ENCODE results near the gene C19orf81.

Gene C19orf81

DNA sequence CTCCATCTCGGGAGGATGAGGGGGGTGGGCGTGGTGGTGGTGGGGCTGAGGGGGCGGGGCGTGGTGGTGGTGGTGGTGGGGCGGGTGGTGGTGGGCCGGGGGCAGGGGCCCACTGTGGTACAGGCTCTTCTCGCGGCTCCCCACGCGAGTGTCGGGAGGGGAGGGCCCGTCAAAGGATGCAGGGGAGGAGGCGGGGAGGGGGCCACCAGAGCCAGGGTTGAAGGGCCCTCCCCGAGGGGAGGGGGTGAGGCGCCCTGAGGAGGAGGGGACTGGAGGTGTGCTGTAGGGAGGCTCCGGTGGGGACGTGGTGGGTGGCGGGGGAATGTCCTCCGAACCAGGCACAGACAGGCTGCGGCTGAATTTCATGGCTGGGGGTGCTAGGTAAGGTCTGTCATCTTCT, 19.6 kb downstream of the C19orf81 start:
- no peaks in the 10 kb centered on the region for H3K9me3 Mint-ChIP-seq
- H3K36me3 Mint-ChIP-seq (ENCODE audit: low read depth) = no peaks in the 10 kb centered on the region
- H3K27me3 Mint-ChIP-seq = peaks cover 79% of the 10 kb centered on the region
- no peak overlapping the region for H3K4me3 Mint-ChIP-seq
- H3K27ac Mint-ChIP-seq = no peak overlapping the region
- no peaks in the 10 kb centered on the region for H3K4me1 Mint-ChIP-seq (ENCODE audit: low read depth)
- intact Hi-C loops (cut with micrococcal nuclease) = loop anchor here (1.0 kb wide), 1 partner anchor 114 kb away; no protein-coding TSS in a partner anchor

DNA sequence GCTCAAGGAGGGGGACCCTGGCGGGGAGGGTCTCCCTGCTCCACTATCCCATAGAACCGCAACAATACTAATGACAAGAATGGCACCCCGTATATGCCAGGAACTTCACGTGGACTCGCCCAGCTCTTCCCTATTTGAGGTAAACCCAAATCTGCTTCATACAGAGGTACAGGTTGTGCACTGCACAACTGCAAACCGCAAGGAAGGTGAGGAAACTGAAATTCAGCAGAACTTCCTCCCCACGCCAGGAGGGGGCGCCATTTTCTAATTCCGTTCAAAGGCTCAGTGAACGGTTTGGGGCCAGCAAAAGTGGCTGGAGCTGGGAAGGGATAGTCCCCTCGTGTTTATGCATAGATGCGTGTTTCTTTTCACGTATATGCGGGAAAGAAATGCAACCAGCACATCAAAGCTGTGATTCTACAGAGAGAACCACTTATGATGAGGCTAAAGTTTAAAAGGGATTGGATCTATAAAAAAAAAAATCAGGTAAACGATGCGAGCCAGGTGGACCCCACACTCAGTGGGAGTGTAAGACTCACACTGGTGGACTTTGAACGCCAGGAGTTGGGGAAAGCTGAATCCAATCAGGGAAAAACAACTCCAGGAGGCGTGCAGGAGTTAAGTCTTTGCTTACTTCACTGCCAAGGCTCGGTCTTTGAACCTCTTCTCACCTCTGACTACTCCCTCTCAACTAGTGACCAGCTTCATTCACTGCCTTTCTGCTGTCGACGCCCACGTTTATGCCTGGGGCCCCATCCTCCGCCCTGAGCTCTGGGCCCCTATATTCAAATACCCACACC, 20.3 kb downstream of the C19orf81 start:
- Mint-ChIP-seq H3K4me3 (no peak overlapping the region), H3K27me3 (peaks cover 79% of the 10 kb centered on the region), H3K27ac (no peak overlapping the region), H3K4me1 (ENCODE audit: low read depth) (no peaks in the 10 kb centered on the region), H3K36me3 (ENCODE audit: low read depth) (no peaks in the 10 kb centered on the region), H3K9me3 (no peaks in the 10 kb centered on the region)
- intact Hi-C loops (cut with micrococcal nuclease) = loop anchor here (1.0 kb wide), 1 partner anchor 114 kb away; no protein-coding TSS in a partner anchor

DNA sequence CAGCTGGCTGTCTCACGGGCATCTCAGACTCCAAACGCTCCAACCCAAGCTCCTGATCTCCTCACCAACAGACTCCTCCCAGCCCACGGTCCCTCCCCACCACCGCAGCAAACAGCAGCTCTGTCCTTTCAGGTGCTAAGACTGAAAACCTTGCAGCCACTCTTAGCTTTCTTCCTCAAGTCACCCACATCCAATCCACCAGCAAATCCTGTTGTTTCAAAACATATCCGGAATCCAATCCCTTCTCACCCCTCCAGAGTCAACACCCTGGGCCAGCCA, 20.8 kb downstream of the C19orf81 start:
- intact Hi-C loops (cut with micrococcal nuclease) = no loop called here
- no peaks in the 10 kb centered on the region for H3K36me3 Mint-ChIP-seq (ENCODE audit: low read depth)
- H3K27ac Mint-ChIP-seq = no peak overlapping the region
- H3K4me3 Mint-ChIP-seq = no peak overlapping the region
- no peaks in the 10 kb centered on the region for H3K9me3 Mint-ChIP-seq
- H3K27me3 Mint-ChIP-seq = peaks cover 75% of the 10 kb centered on the region
- H3K4me1 Mint-ChIP-seq (ENCODE audit: low read depth) = no peaks in the 10 kb centered on the region

DNA sequence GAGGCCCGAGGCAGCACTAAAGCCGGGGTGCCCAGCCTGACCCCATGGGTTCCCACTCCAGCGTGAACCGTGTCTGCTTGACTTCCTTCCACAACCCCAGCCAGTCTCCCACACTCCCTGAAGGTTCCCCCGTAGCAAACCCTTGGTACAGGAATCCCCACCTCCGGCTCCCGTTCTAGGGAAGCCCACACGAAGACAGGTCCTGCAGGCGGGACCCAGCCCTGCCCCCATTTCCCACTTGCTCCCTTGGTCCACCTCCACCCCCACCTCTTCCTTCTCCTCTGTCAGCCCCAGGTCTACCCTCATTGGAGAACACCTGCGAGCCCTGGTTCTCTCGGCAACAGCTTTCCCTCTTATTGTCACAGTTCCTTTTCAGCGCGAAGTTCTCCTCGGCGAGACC, 23.9 kb downstream of the C19orf81 start:
- Mint-ChIP-seq H3K9me3 (no peaks in the 10 kb centered on the region), H3K4me1 (ENCODE audit: low read depth) (no peaks in the 10 kb centered on the region), H3K27me3 (peaks cover 69% of the 10 kb centered on the region), H3K4me3 (no peak overlapping the region), H3K27ac (no peak overlapping the region), H3K36me3 (ENCODE audit: low read depth) (no peaks in the 10 kb centered on the region)
- intact Hi-C loops (cut with micrococcal nuclease) = no loop called here

DNA sequence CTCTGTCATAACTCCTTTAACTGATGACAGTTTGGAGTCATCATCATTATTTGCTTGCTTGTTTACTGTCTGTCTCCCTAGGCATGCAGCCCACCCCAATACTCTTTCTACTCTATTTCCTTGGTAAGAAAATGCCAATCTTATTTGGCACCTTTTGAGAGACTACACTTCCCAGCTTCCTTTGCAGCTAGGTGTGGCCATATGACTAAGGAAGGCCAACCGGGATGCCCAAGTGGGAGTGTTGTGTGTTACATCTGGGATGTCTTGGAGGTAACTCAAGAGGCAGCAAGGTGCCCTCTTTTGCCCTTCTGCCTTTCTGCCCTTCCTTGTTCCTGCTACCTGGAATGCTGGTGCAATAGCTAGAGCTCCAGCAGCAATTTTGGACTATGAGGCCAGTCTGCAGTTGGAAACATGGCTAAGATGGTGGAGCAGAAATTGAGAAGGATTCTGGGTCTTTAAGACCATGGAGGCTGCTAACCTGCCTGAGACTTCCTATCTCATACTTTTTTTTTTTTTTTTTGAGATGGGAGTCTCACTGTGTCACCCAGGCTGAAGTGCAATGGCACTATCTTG, 27.5 kb downstream of the C19orf81 start:
- no peaks in the 10 kb centered on the region for H3K36me3 Mint-ChIP-seq (ENCODE audit: low read depth)
- no peak overlapping the region for H3K27ac Mint-ChIP-seq
- peaks cover 14% of the 10 kb centered on the region for H3K9me3 Mint-ChIP-seq
- H3K27me3 Mint-ChIP-seq = peaks cover 61% of the 10 kb centered on the region
- H3K4me1 Mint-ChIP-seq (ENCODE audit: low read depth) = peaks cover 13% of the 10 kb centered on the region
- intact Hi-C loops (cut with micrococcal nuclease) = no loop called here
- H3K4me3 Mint-ChIP-seq = no peak overlapping the region

DNA sequence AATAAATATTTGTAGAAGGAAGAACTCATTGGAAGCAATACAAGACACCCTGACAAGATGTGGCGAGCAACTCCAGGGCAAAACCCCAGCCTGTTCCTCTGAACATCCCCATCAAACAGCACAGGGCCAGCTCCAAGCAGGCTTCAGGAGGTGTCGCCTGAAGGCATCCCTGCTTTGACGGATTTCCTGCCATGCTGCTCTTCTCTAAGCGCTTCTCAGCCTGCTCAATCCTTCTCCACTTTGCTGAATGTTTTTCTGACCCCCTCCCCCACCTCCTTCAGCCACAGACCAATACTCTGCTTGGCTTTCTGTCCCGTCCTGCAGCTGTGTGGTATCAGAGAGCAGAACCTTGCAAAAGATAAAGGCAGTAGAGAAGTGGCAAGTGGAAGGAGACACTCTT, 28.4 kb downstream of the C19orf81 start:
- peaks cover 60% of the 10 kb centered on the region for H3K27me3 Mint-ChIP-seq
- H3K27ac Mint-ChIP-seq = peak overlapping the region; percentile 59
- H3K36me3 Mint-ChIP-seq (ENCODE audit: low read depth) = no peaks in the 10 kb centered on the region
- H3K4me3 Mint-ChIP-seq = no peak overlapping the region
- intact Hi-C loops (cut with micrococcal nuclease) = no loop called here
- peaks cover 13% of the 10 kb centered on the region for H3K4me1 Mint-ChIP-seq (ENCODE audit: low read depth)
- peaks cover 14% of the 10 kb centered on the region for H3K9me3 Mint-ChIP-seq

DNA sequence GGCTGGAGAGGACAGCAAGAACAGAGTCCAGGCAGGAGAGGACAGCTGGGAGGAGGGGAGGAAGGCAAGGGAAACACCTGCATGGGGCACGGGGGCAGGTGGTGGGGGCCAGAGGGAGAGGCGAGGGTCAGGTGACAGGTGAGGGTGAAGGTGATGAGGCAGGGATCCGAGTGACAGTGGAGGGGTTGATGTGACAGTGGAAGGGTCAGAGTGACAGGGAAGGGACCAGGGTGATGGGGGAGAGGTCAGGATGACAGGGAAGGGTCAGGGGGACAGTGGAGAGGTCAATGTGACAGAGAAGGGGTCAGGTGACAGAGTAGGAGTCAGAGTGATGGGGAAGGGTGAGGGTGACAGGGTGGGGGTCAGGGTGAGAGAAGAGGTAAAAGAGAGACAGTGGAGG, 29.1 kb downstream of the C19orf81 start:
- no peaks in the 10 kb centered on the region for H3K36me3 Mint-ChIP-seq (ENCODE audit: low read depth)
- intact Hi-C loops (cut with micrococcal nuclease) = no loop called here
- H3K27ac Mint-ChIP-seq = peak overlapping the region; percentile 59
- H3K27me3 Mint-ChIP-seq = peaks cover 54% of the 10 kb centered on the region
- H3K9me3 Mint-ChIP-seq = peaks cover 14% of the 10 kb centered on the region
- H3K4me3 Mint-ChIP-seq = no peak overlapping the region
- peaks cover 13% of the 10 kb centered on the region for H3K4me1 Mint-ChIP-seq (ENCODE audit: low read depth)

DNA sequence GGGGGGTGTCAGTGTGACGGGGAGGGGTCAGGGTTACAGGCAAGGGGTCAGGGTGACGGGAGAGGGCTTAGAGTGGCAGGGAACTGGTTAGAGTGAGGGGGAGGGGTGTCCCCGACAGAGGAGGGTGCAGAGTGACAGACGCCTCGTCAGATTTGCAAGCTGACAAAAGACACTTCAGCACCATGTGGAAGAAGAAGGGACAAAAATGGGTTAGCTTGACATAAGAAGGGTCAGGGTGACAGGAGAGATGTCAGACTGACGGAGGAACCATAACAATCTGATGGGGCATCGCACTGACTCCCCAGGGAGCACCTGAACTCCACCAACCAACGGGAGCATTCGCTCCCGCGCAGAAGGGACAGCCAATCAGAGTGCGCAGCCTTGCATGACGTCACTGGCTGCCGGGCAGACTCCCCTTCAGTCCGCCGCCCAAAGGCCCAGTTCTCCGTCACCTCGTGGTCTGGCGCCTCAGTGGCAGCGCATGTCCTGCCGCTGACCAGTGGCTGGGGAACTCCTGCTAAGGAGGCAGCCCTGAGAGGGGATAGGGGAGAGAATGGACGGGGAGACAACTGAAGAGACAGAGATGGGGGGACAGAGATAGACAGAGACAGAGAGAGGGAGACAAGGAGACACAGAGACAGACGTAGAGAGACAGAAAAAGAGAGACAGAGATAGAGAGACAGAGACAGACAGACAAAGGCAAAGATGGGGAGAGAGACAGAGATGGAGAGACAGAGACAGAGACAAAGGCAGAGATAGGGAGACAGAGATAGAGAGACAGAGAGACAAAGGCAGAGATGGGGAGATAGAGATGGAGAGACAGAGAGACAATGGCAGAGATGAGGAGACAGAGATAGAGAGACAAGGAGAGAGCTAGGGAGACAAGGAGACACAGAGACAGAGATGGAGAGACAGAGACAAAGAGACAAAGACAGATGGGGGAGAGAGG, 30.2 kb downstream of the C19orf81 start:
- Mint-ChIP-seq H3K36me3 (ENCODE audit: low read depth) (no peaks in the 10 kb centered on the region), H3K27ac (peak overlapping the region; percentile 76), H3K4me3 (no peak overlapping the region), H3K4me1 (ENCODE audit: low read depth) (peaks cover 13% of the 10 kb centered on the region), H3K9me3 (peaks cover 14% of the 10 kb centered on the region), H3K27me3 (peaks cover 48% of the 10 kb centered on the region)
- intact Hi-C loops (cut with micrococcal nuclease) = no loop called here

DNA sequence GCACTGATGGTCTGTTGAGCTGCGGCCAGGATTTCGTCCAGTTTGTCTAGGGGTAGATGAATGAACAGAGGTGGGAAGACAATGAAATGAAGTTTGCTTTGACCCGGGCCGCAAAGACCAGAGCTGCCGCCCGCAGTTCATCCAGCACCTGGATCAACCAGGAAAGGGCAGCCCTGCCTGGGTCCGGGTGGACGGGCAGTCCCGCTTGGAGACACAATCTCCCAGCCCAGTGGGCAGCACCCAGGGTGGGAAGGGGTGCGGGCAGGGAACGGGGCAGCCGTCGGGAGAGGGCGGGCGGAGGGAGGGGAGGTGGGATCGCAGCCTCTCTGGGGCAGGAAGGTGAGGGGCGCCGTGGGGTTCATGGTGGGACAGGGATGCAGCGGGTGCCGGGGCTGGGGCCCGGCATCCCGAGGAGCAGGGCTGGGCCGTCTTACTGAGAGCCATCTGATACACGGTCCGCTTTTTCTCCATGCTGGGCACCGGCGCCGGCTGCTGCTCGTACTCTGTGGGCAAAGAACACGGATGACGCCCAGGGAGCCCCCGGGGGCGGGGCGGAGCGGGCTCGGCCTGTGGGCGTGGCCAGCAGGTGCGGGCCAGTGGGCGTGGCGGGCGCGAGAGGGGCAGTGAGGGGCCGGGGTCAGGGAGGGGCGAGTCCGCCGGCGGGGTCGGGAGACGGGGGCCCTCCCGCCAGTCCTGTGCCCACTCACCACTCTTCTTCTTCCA, 37.2 kb downstream of the C19orf81 start:
- intact Hi-C loops (cut with micrococcal nuclease) = no loop called here
- H3K27me3 Mint-ChIP-seq = peaks cover 56% of the 10 kb centered on the region

DNA sequence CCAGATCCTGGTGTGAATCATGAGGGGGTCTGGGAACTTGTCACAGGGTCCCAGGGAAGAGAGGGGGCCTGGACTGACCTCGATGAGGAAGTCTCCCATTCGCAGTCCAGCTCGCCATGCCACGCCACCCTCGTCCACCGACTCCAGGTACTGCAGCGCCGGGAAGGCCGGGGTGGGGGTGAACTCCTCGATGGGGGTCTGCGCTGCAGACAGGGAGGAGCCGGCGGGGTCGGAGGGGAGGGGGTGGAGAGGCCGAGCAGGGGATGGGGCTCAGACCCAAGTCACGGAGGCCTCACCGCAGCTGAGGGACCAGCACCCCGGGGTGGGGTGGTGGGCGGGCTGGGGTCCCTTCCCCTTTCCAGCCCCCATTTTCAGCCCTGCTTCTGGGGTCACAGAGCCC, 39.5 kb downstream of the C19orf81 start:
- Mint-ChIP-seq H3K4me3 (no peak overlapping the region), H3K9me3 (no peaks in the 10 kb centered on the region), H3K4me1 (ENCODE audit: low read depth) (no peaks in the 10 kb centered on the region), H3K36me3 (ENCODE audit: low read depth) (no peaks in the 10 kb centered on the region), H3K27ac (no peak overlapping the region), H3K27me3 (peaks cover 68% of the 10 kb centered on the region)
- intact Hi-C loops (cut with micrococcal nuclease) = no loop called here

More for the DNA sequence above, 37.2 kb downstream of the C19orf81 start:
- Mint-ChIP-seq H3K4me3 (no peak overlapping the region), H3K4me1 (ENCODE audit: low read depth) (no peaks in the 10 kb centered on the region), H3K9me3 (no peaks in the 10 kb centered on the region), H3K36me3 (ENCODE audit: low read depth) (no peaks in the 10 kb centered on the region), H3K27ac (no peak overlapping the region)

DNA sequence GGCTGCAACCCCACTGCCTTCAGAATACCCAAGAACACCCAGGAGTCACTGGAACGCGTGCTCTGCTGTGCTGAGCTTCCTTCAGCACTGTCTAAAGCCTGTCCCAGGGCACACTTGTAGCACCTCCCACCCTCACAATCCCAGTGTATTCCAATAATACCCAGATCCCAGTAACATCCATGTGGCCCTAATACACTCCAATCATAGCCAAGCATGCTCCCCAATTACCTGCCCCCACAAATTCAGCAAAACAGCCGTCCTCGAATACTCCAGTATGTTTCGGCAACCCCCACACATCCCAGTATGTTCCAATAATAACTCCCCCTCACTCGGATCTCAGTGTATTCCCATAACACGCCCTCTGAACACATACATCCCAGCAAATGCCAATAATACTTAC, 41.2 kb downstream of the C19orf81 start:
- intact Hi-C loops (cut with micrococcal nuclease) = no loop called here
- Mint-ChIP-seq H3K4me1 (ENCODE audit: low read depth) (no peaks in the 10 kb centered on the region), H3K4me3 (no peak overlapping the region), H3K36me3 (ENCODE audit: low read depth) (no peaks in the 10 kb centered on the region), H3K27ac (no peak overlapping the region), H3K27me3 (peaks cover 62% of the 10 kb centered on the region), H3K9me3 (no peaks in the 10 kb centered on the region)

DNA sequence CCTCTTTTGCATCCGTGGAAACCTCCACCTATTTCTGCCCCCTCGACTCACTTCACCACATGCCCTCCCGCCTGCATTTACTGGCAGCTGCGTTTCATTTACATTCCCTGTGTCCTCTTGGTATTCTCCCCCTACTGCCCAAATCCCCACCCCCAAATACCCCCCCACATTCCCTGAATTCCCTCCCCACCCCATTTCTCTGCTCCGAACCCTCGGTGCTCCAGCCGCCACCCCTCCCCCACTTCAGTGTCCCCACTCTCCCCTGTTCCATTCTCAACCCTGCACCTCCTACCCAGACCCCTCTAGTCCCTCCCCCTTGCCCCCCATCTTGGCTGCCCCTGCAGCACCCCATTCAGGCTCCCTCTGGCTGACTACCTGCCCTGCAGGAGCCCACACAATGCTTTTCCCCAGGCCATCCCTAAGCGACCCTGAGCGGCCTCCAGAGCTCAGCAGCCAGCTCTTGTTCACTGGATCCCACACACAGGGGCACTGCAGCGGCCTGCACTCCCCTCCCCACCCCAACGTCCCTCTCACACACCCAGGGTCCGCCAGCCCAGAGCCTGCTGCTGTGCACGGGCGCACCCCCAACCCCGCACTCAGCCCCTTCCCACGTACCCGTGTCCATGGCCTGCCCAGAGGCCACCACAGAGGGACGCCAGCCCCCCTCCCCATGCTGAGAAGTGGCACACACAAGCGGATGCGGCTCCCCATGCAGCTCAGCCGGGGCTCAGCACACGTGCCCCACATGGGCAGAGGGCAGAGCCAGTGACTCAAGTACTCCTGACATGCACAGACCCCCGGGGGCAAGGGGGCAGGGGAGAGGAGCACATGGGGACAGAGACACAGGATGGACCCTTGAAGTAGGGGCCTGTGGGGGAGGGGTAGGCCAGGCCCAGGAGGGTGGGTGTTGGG, 44.1 kb downstream of the C19orf81 start:
- Mint-ChIP-seq H3K4me1 (ENCODE audit: low read depth) (no peaks in the 10 kb centered on the region), H3K36me3 (ENCODE audit: low read depth) (no peaks in the 10 kb centered on the region), H3K4me3 (no peak overlapping the region), H3K27ac (no peak overlapping the region), H3K27me3 (peaks cover 67% of the 10 kb centered on the region), H3K9me3 (no peaks in the 10 kb centered on the region)
- intact Hi-C loops (cut with micrococcal nuclease) = no loop called here

DNA sequence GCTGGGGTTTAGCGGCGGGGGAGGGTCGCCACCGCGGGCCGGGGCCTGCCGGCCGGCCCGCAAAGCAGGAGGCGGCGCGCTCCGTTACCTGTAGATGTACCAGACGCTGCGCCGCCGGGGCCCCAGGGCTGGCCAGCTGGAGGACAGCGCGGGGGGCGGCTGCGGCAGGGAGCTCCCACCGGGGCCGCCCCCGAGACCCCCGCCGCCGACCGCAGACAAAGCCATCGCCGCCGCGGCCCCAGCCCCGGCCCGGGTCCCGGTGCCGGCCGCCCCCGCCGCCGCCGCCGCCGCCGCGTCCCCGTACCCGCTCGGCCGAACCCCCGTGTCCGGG, 45.5 kb downstream of the C19orf81 start:
- Mint-ChIP-seq H3K4me1 (ENCODE audit: low read depth) (no peaks in the 10 kb centered on the region), H3K27ac (no peak overlapping the region), H3K9me3 (no peaks in the 10 kb centered on the region), H3K27me3 (peaks cover 69% of the 10 kb centered on the region), H3K4me3 (no peak overlapping the region), H3K36me3 (ENCODE audit: low read depth) (no peaks in the 10 kb centered on the region)
- intact Hi-C loops (cut with micrococcal nuclease) = no loop called here

Data from dendritic cell treated with granulocyte-macrophage colony-stimulating factor and Interleukin-4, amounts not matched to agents 40 ng/mL and 50 ng/mL, for 4 days (primary cell).